ENCODE data around the gene SLC17A9.

The SLC17A9 gene

GRCh38 chr20:62975251-62975760, 22.8 kb downstream of the SLC17A9 start:
- TF ChIP-seq ZFX (IDR thresholded peaks at IDR 0.05; ENCODE audit: borderline replicate concordance) (no peak), CTCF (IDR thresholded peaks at IDR 0.05) (no peak)
- H3K27ac ChIP-seq = no peak overlapping the region

DNA sequence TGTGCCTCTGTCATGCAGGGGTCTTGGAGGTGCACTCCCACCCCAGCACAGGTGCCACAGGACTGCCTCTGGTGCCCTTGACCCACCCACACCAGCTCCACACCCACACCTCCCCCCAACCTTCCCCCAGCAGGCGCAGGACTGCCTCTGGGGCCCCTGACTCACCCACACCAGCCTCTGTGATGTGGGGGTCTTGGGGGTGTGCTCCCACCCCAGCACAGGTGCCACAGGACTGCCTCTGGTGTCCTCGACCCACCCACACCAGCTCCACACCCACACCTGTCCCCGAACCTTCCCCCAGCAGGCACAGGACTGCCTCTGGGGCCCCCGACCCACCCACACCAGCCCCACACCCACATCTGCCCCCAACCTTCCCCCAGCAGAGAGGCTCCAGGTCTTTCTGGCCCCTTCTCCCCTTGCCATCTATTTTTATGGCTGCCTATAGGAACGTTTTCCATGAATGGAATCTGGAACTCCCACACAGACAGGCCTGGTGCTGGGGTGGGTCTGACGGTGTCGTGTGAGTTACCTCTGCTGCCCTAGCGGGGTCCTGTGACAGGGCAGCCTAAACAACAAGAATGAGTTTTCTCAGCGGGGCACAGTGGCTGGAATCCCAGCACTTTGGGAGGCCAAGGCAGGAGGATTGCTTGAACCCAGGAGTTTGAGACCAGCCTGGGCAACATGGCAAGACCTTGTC, 23.5 kb downstream of the SLC17A9 start:
- H3K27ac ChIP-seq = no peak overlapping the region
- no peak for TF ChIP-seq ZFX (IDR thresholded peaks at IDR 0.05; ENCODE audit: borderline replicate concordance)
- TF ChIP-seq CTCF (IDR thresholded peaks at IDR 0.05) = no peak

DNA sequence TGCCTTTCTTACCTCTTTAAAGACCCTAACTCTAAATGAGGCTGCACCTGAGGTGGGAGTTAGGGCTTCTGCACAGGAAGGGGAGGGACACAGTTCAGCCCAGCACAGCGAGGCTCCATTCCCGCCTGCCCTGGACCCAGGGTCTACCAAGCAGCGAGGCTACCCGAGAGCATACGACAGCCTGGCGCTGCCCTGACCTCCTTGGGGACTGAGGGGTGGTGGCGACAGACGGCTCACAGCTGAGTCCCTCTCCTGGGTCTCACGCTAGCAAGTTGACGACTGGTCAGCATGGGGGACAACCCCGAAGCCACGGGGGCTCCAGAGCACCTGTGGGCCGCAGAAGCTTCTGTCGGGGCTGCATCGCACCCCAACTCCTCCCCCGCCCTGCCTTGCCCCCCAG, 24.4 kb downstream of the SLC17A9 start:
- no peak overlapping the region for H3K27ac ChIP-seq
- no peak for TF ChIP-seq CTCF (IDR thresholded peaks at IDR 0.05)
- no peak for TF ChIP-seq ZFX (IDR thresholded peaks at IDR 0.05; ENCODE audit: borderline replicate concordance)

DNA sequence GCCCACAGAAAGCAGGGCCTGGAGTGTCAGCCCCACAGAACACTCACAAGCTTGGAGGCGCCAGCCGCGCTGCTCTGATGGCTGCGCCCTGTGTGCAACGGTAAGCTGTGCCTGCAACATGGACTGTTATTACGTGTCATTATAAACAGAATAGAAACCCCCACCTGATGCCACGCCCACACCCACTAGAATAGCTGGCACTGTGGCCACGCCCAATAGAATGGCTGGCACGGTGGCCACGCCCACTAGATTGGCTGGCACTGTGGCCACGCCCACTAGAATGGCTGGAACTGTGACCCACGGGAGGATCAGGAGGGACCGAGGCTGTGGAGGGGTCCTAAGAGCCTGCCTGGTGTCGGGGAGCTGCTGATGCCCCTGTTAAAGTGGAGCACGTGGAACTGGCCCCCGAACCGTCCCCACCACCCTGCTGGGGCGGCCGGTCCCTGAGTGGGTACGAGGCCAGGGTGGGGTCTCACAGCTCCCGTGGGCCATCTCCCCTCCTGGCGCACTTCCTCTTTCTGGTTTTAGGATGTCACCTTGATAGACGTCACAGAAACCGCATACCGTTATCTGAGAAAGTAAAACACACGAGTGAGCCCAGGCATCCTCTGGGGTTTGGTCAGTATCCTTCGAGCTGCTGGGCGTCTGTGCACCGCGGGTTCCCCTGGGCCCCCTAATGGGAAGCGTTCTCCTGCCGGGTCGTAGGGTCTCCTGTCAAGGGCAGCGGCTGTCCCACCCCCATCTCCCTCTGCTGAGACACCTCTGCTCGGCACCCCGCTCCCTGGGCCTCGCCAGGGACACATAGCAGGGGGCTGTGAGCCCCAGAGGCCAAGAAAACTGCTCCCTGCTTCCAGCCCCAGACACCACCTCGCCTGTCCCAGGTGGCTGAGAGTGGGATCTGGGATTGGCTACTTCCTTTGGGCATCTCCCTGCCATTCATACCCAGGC, 25.4 kb downstream of the SLC17A9 start:
- TF ChIP-seq ZFX (IDR thresholded peaks at IDR 0.05; ENCODE audit: borderline replicate concordance) (no peak), CTCF (IDR thresholded peaks at IDR 0.05) (no peak)
- no peak overlapping the region for H3K27ac ChIP-seq

GRCh38 chr20:62978561-62978943, 26.0 kb downstream of the SLC17A9 start:
- H3K27ac ChIP-seq = no peak overlapping the region
- no peak for TF ChIP-seq CTCF (IDR thresholded peaks at IDR 0.05)
- TF ChIP-seq ZFX (IDR thresholded peaks at IDR 0.05; ENCODE audit: borderline replicate concordance) = no peak

GRCh38 chr20:62979310-62979709, 26.8 kb downstream of the SLC17A9 start:
- H3K27ac ChIP-seq = no peak overlapping the region
- no peak for TF ChIP-seq CTCF (IDR thresholded peaks at IDR 0.05)
- TF ChIP-seq ZFX (IDR thresholded peaks at IDR 0.05; ENCODE audit: borderline replicate concordance) = no peak
